ENCODE results near the gene IFIT1B.

The IFIT1B gene

GRCh38 chr10:89351412-89351779, 26.5 kb upstream of the IFIT1B start:
- Histone ChIP-seq H3K79me2 (ENCODE audit: control insufficient read depth, low read length) (no peaks in the 10 kb centered on the region), H3F3A (ENCODE audit: control insufficient read depth, insufficient read depth) (no peaks in the 10 kb centered on the region), H3K36me3 (ENCODE audit: control insufficient read depth, low read length) (no peaks in the 10 kb centered on the region), H3K27ac (ENCODE audit: low read depth, low read length) (no peak overlapping the region), H3K9me3 (ENCODE audit: control insufficient read depth, insufficient read depth, low read length) (no peaks in the 10 kb centered on the region), H3K4me3 (ENCODE audit: low read length) (no peak overlapping the region), H3K9me2 (replicated peaks; ENCODE audit: control insufficient read depth, low read length) (no peaks in the 10 kb centered on the region), H3K4me1 (ENCODE audit: control insufficient read depth, low read length) (no peaks in the 10 kb centered on the region), H4K20me1 (ENCODE audit: control insufficient read depth, insufficient read depth, low read depth, low read length) (no peaks in the 10 kb centered on the region), H3K27me3 (ENCODE audit: control insufficient read depth, low read length) (peaks cover 18% of the 10 kb centered on the region), H3K4me2 (ENCODE audit: low read length) (no peak overlapping the region)
- TF ChIP-seq CTCF (IDR thresholded peaks at IDR 0.05; ENCODE audit: low read depth, low read length, poor library complexity, severe bottlenecking), result no peak
- no peak for TF ChIP-seq EZH2phosphoT487 (IDR thresholded peaks at IDR 0.05; ENCODE audit: borderline replicate concordance, low read length)

- Histone ChIP-seq H3K9me3 (ENCODE audit: control insufficient read depth, insufficient read depth, low read length) (no peaks in the 10 kb centered on the region), H3K4me2 (ENCODE audit: low read length) (no peak overlapping the region), H3K36me3 (ENCODE audit: control insufficient read depth, low read length) (no peaks in the 10 kb centered on the region), H3K79me2 (ENCODE audit: control insufficient read depth, low read length) (no peaks in the 10 kb centered on the region), H3F3A (ENCODE audit: control insufficient read depth, insufficient read depth) (no peaks in the 10 kb centered on the region), H3K4me1 (ENCODE audit: control insufficient read depth, low read length) (no peaks in the 10 kb centered on the region), H3K9me2 (replicated peaks; ENCODE audit: control insufficient read depth, low read length) (no peaks in the 10 kb centered on the region), H3K4me3 (ENCODE audit: low read length) (no peak overlapping the region), H3K27me3 (ENCODE audit: control insufficient read depth, low read length) (peaks cover 18% of the 10 kb centered on the region), H3K27ac (ENCODE audit: low read depth, low read length) (no peak overlapping the region), H4K20me1 (ENCODE audit: control insufficient read depth, insufficient read depth, low read depth, low read length) (no peaks in the 10 kb centered on the region)
- TF ChIP-seq CTCF (IDR thresholded peaks at IDR 0.05; ENCODE audit: low read depth, low read length, poor library complexity, severe bottlenecking) (no peak), EZH2phosphoT487 (IDR thresholded peaks at IDR 0.05; ENCODE audit: borderline replicate concordance, low read length) (no peak)
Measured at GRCh38 chr10:89351780-89352597, 25.9 kb upstream of the IFIT1B start.

- Histone ChIP-seq H3K4me3 (ENCODE audit: low read length) (no peak overlapping the region), H4K20me1 (ENCODE audit: control insufficient read depth, insufficient read depth, low read depth, low read length) (no peaks in the 10 kb centered on the region), H3K4me1 (ENCODE audit: control insufficient read depth, low read length) (no peaks in the 10 kb centered on the region), H3K27me3 (ENCODE audit: control insufficient read depth, low read length) (peaks cover 16% of the 10 kb centered on the region), H3K36me3 (ENCODE audit: control insufficient read depth, low read length) (no peaks in the 10 kb centered on the region), H3F3A (ENCODE audit: control insufficient read depth, insufficient read depth) (no peaks in the 10 kb centered on the region), H3K27ac (ENCODE audit: low read depth, low read length) (no peak overlapping the region), H3K9me3 (ENCODE audit: control insufficient read depth, insufficient read depth, low read length) (no peaks in the 10 kb centered on the region), H3K79me2 (ENCODE audit: control insufficient read depth, low read length) (no peaks in the 10 kb centered on the region), H3K9me2 (replicated peaks; ENCODE audit: control insufficient read depth, low read length) (no peaks in the 10 kb centered on the region), H3K4me2 (ENCODE audit: low read length) (no peak overlapping the region)
- no peak for TF ChIP-seq CTCF (IDR thresholded peaks at IDR 0.05; ENCODE audit: low read depth, low read length, poor library complexity, severe bottlenecking)
- no peak for TF ChIP-seq EZH2phosphoT487 (IDR thresholded peaks at IDR 0.05; ENCODE audit: borderline replicate concordance, low read length)
Measured at GRCh38 chr10:89352802-89353201, 25.1 kb upstream of the IFIT1B start.

All from DOHH2 (cell line).